H54 (cell line): ENCODE results near the gene DST.

Source experiments
- DNase-seq: peaks from one replicate; pipeline ENCODE4 v3.0.0; 2011; ENCODE audit warnings: low spot score, mixed read lengths; ENCODE audit not compliant: insufficient read length
- FAIRE-seq: peaks from 3 replicates; lab custom pipeline; 2011; peaks lifted over from hg19 to GRCh38; lab: Jason Lieb, UNC
- POLR2A ChIP-seq: IDR thresholded peaks from 2 replicates; pipeline ENCODE4 v1.6.1; 2011; ENCODE audit warnings: low read depth, mild to moderate bottlenecking, low read length

DST gene

DNA sequence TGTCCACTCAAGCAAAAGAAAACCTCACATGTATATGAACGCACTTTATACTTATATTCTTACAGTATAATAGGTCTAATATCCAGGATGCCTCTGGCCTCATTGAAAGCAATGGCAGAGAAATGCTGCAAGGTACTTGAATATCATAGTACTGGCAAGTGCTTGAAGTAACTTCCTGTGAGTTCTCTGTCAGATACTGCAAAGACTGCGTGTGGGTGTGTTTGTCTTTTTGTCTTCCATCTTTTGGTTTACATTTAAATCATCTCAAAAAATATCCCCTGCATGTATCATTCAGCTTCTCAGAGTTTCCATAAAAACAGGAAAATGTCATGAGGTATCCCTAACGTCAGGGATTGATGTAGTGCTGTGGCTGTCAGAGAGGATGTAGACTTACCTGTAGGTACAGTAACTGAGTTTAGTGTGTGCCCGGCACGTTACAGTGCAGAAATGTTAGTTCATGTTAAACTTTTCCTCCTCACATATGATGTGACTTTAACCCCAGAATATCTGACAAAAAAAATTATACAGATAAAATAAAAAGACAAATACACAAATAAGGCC lies 184.3 kb downstream of the DST start:
- DNase-seq (no peak), FAIRE-seq (no peak)
- TF ChIP-seq POLR2A: no peak

DNA sequence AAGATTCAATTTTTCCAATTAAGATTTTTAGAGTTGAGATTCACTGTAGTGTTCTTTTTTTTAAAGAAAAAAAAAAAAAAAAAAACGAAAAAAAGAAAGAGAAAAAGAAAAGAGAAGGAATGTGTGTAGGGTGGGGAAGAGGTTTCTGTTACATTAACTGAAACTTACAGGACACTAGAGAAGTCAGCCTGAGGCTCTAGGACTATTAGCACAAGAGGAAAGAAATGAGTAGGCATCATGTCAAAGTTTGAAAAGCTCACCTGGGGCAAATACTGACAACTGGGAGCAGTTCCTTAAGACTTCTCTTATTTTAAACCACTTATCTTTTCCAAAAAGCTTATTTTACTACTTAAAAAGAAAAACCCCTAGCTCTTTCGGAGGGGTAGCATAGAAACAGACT lies 185.9 kb downstream of the DST start:
- no peak for TF ChIP-seq POLR2A
- FAIRE-seq: no peak
- DNase-seq: no peak

DNA sequence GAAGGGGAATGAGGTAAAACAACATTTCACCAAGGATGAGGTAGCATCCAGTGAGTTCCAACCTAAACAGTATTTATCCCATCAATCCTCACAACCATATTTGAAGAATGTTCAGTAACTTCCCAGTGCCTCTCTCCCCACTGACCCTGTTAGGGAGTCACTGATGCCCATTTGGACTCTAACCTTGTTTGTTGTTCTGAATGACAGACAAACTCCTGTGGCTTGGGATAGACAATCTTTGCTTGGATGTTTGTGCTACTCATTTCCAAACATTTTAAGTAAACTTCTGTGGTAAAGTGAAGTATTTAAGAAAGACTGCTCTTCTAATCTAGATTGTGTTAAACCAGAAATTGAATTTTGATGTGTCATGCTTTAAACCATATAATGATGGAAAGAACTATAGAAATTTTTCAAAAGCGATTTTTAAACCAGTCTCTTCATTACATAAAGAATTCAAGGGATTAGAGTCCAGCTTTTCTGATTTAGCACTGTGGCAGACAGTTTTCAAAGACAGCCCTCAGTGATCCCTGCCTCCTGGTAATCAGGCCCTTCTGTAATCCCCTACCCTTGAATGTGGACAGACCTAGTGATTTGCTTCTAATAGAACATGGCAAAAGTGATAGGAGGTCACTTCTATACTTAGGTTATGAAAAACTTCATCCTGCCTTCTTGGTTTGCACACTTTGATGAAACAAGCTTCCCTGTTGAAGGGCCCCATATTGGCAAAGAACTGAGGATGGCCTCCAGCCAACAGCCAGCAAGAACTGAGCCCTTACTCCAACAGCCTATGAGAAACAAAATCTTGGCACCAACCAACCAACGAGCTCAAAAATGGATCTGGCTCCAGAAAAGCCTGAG lies 191.6 kb downstream of the DST start:
- peak; percentile 20 for FAIRE-seq
- DNase-seq: no peak
- TF ChIP-seq POLR2A: no peak

DNA sequence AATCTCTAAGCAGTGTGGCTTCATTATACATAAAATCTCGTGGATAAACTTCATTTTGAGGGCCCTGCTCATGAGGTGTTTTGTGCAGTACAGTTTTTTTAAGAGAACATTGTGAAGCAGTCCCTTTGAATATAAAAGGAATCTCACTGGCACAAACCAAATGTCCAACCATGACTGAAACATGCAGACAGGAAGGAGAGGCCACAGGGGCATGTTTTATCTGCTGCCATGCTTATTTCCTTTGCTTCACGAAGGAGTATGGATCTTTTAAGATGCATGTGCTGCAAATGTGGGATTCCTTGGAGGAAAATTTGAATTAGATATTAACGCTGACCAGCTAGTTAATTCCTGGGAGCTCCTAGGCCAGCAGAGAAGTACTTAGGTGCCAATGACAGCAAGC lies 192.3 kb downstream of the DST start:
- no peak for TF ChIP-seq POLR2A
- no peak for DNase-seq
- no peak for FAIRE-seq

DNA sequence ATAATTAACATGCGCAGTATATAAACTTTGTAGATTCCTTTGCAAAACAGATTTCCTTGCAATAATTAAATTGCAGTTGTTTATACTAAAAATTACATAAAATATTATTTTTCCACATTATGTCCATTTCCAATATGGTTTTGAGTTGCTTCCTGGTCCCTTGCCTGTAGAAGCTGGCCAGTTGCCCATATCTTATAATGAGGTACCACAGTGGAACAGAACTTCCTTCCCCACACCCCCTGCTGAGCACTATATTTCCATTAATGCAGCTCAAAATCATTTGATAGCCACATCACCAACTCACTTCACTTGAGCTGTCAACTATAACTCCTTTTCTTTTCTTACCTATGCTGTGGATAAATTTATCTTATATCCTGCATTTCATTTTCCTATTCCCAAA lies 194.6 kb downstream of the DST start:
- FAIRE-seq: no peak
- no peak for DNase-seq
- TF ChIP-seq POLR2A: no peak

DNA sequence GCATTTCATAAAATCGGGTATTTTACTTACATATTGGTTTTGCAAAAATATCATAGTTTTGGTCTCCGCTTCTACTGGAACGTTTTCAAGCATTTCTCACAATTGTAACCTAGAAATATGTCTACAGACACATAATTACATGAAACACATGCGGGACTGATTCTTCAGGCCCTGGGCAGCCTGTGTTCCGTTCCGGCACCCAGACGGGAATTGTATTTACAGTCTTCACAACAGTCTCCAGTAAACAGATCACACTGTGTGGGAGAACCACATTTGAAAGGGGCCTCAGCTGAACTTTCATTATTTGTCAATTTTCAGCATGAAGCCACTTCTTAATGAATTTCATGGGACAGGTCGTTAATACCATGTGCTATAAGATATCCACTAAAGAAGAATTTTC lies 196.9 kb downstream of the DST start:
- no peak for TF ChIP-seq POLR2A
- DNase-seq (no peak), FAIRE-seq (no peak)

DNA sequence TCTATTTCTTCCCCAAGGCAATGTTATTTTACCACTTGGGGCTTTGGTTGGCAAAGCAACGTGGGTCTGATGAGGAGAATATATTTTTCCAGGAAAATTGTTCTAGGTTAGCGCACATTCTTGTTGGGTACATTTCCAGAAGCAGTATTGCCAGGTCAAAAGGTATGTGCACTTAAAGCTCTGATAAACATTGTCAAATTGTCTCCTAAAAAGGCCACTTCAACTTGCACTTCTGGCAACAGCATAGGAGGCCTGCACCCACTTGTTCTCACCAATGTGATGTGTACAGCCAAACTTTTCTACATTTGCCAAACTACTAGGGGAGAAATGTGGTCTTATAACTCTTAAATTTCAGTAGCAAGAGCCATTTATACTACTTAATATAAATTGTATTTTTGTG lies 197.8 kb downstream of the DST start:
- FAIRE-seq (no peak), DNase-seq (no peak)
- no peak for TF ChIP-seq POLR2A

DNA sequence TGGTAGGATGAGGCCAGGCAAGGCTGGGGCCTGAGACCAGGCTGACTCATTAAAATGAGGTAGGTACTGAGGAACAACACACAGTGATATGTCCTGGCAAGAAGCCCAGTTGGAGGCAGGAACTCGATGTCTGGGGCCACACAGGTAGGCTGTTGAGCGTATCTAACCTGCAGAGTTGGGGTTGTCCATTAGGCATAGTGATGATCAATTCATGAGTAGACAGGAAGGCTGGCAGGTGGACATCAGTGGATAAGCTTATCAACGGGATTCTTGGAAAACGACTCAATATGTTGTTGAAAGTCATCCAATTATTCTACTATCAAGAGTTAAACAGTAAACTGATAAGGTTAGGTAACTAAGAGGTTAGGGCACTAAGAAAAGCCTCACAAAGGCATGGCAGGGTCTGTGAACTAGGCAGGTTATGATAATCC lies 202.1 kb downstream of the DST start:
- FAIRE-seq (no peak), DNase-seq (no peak)
- no peak for TF ChIP-seq POLR2A

DNA sequence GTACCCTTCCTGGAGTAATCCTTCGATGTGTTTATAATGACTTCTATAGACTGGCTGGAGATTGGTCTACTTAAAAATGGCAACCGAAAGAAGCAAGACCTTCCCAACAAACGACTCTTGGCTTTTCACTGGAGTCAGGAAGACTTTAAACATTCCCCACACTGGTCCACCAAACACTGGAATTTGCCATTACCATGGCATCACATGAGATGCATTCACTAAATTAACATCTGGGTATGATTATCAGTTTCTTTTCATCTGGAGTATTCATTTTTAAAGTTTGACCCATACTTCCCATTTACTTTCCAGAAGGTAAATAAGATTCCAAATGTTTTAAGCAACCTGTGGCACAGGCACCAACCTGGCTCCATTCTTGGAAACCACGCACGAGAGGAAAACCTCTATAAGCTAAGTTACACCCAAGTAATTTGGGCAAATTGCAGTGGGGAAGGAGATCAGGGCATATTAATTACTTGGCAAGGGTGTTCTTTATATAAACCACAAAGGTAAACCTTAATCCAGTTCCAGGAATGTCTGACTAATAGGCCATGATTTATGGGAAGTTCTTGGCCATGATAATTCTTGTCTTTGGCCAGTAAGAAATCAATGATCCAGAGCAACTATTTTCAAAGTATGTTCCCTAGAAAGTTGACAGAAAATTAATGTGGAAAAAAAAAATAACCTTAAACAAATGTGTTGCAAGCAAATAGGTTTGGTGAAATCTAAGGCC lies 205.4 kb downstream of the DST start:
- FAIRE-seq: no peak
- DNase-seq: no peak
- no peak for TF ChIP-seq POLR2A

DNA sequence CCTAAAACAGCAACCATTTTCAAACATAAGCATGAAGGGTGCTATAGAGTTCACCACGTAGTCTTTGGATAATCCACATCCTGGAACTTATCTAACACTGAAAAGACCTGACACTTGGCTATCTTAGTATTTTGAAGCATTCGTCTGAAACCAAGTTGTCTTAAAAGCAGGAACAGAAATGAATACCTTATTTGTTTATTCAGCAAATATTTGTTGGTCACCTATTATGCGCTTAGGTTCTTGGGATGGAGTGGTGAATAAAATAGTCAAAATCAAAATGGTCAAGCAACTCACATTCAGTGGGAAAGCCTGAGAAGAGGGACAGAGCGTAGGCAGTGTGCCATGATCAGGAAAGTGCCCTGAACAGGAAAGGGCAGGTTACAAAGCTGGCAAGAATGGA lies 206.9 kb downstream of the DST start:
- TF ChIP-seq POLR2A: no peak
- DNase-seq (no peak), FAIRE-seq (no peak)

DNA sequence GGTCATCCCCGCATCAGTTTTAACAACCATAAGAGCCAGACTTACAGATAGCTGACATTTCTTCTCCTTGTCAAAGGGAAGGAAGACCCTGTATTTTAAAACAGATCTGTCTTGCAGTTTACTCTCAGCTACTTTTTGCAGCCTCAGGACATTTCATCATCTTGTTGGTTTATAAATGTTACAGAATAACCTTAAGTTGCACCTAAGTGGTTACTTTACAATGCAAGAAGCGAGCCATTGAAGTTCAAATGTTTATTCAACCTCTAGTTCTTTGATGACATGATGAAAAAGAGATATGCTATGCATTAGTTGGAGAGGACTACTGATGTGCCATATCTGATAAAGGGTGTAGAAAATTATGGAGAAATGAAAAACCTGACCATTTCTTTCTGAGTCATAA lies 207.4 kb downstream of the DST start:
- DNase-seq: no peak
- FAIRE-seq: no peak
- no peak for TF ChIP-seq POLR2A

DNA sequence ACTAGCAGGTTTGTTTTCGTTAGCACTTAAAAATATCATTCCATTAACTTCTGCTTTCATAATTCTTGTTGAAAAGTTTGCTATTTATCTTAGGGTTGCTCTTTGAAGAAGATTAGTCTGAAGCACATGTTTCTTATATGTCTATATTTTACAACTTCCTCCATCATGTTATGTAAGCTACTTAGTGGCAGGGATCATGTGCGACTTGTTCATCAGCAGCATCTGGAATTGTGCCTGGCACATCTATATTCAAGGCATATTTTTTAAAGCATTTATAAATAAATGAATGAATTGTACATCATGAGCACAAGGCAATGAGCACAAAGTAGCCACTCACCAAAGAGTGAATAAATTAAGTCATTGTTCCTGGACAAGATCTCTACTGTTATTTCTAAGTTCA lies 208.1 kb downstream of the DST start:
- no peak for TF ChIP-seq POLR2A
- DNase-seq (no peak), FAIRE-seq (no peak)

DNA sequence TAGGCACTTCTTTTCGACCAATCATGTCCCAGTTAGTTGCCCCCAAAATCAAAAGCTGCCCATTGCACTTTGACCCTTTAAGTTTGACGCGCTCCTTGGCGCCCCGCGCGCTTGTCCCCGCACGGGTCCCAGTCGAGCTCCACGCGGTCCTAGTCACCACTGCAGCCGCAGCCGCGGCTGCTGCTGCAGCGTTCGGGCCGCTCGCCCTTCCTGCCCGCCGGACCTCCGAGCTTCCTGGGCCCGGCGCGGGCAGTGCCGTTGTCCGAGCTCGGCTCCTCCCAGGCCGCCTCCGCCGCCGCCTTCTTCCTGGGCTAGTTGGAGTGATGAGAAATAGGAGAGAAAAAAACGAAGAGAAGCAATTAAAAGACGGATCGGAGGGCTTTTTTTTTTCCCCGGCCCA lies 209.6 kb downstream of the DST start:
- TF ChIP-seq POLR2A: no peak
- FAIRE-seq: no peak
- DNase-seq: no peak

DNA sequence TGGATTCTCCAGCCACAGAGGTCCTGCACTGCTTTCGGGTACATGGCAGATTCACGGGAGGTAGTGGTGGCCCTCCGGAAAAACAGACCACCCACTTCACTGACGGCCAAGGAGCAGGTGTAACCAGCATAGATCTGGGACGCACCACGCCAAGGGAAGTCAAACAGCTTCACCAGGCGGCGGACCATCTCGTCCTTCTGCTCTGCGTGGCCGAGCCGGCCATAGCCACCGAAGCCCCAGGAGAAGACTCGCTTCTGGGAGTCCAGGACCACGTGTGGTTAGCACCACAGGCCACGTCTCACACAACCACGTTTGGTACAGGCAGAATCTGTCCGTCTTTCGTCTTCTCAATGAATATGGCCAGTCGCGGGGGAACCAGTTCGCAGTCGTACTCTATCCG lies 210.5 kb downstream of the DST start:
- FAIRE-seq (no peak), DNase-seq (no peak)
- TF ChIP-seq POLR2A: no peak
